ENCODE results near the gene SIRT4. TPM values are rescaled to one million over a fixed set of nuclear protein-coding genes. Genes with fewer than 3 reads are reported as not detected.

SIRT4 gene
- polyA plus RNA-seq, 5 donors = 2.5 to 4.7 (median 2.9) TPM

Other genes starting within 250 kb of the SIRT4 start
- gene RAB35, start 185.6 kb upstream of the SIRT4 start, polyA plus RNA-seq (ENCODE audit: insufficient read depth in 1 of 5, insufficient read length in 5 of 5, low replicate concordance in 1 of 5) = 10 to 100 TPM; 32.9 to 42.9 (median 35.5) TPM
- gene GCN1, start 107.6 kb upstream of the SIRT4 start, polyA plus RNA-seq (ENCODE audit: insufficient read depth in 1 of 5, insufficient read length in 5 of 5, low replicate concordance in 1 of 5) = 10 to 100 TPM; 40.0 to 58.9 (median 50.0) TPM
- gene RPLP0, start 101.2 kb upstream of the SIRT4 start, polyA plus RNA-seq (ENCODE audit: insufficient read depth in 1 of 5, insufficient read length in 5 of 5, low replicate concordance in 1 of 5) = 1,000 to 10,000 TPM; 3,371 to 3,973 (median 3,732) TPM
- gene PXN, start 36.6 kb upstream of the SIRT4 start, polyA plus RNA-seq (ENCODE audit: insufficient read depth in 1 of 5, insufficient read length in 5 of 5, low replicate concordance in 1 of 5) = 10 to 100 TPM; 48.6 to 74.2 (median 65.0) TPM
- 1 to 10 TPM in 1 of 5 donors, under 1 TPM in 1, not detected in 3; 0.94 to 1.4 TPM for gene RNU4-2, start 10.4 kb upstream of the SIRT4 start, polyA plus RNA-seq (ENCODE audit: insufficient read depth in 1 of 5, insufficient read length in 5 of 5, low replicate concordance in 1 of 5)
- not detected for gene RNU4-1, start 9.1 kb upstream of the SIRT4 start, polyA plus RNA-seq (ENCODE audit: insufficient read depth in 1 of 5, insufficient read length in 5 of 5, low replicate concordance in 1 of 5)
- gene PLA2G1B, start 25.5 kb downstream of the SIRT4 start, polyA plus RNA-seq (ENCODE audit: insufficient read depth in 1 of 5, insufficient read length in 5 of 5, low replicate concordance in 1 of 5) = 1 to 10 TPM in 3 of 5 donors, under 1 TPM in 2; 0.87 to 2.7 (median 2.0) TPM
- 10 to 100 TPM; 11.2 to 18.8 (median 16.4) TPM for gene MSI1, start 66.8 kb downstream of the SIRT4 start, polyA plus RNA-seq (ENCODE audit: insufficient read depth in 1 of 5, insufficient read length in 5 of 5, low replicate concordance in 1 of 5)
- gene COX6A1, start 135.8 kb downstream of the SIRT4 start, polyA plus RNA-seq (ENCODE audit: insufficient read depth in 1 of 5, insufficient read length in 5 of 5, low replicate concordance in 1 of 5) = 100 to 1,000 TPM; 209 to 279 (median 221) TPM
- 10 to 100 TPM; 33.5 to 46.2 (median 38.9) TPM for gene TRIAP1, start 144.1 kb downstream of the SIRT4 start, polyA plus RNA-seq (ENCODE audit: insufficient read depth in 1 of 5, insufficient read length in 5 of 5, low replicate concordance in 1 of 5)
- gene GATC, start 144.1 kb downstream of the SIRT4 start, polyA plus RNA-seq (ENCODE audit: insufficient read depth in 1 of 5, insufficient read length in 5 of 5, low replicate concordance in 1 of 5) = 10 to 100 TPM; 23.1 to 36.6 (median 32.4) TPM
- 100 to 1,000 TPM; 174 to 225 (median 192) TPM for gene SRSF9, start 167.4 kb downstream of the SIRT4 start, polyA plus RNA-seq (ENCODE audit: insufficient read depth in 1 of 5, insufficient read length in 5 of 5, low replicate concordance in 1 of 5)
- 100 to 1,000 TPM; 344 to 461 (median 400) TPM for gene DYNLL1, start 193.8 kb downstream of the SIRT4 start, polyA plus RNA-seq (ENCODE audit: insufficient read depth in 1 of 5, insufficient read length in 5 of 5, low replicate concordance in 1 of 5)
- 10 to 100 TPM; 47.9 to 61.2 (median 56.5) TPM for gene COQ5, start 226.8 kb downstream of the SIRT4 start, polyA plus RNA-seq (ENCODE audit: insufficient read depth in 1 of 5, insufficient read length in 5 of 5, low replicate concordance in 1 of 5)
- 100 to 1,000 TPM; 152 to 208 (median 165) TPM for gene RNF10, start 232.0 kb downstream of the SIRT4 start, polyA plus RNA-seq (ENCODE audit: insufficient read depth in 1 of 5, insufficient read length in 5 of 5, low replicate concordance in 1 of 5)

All from right lung (tissue), 5 donors.